Psoas muscle (tissue), 8 donors: ENCODE data around the gene WDR59. TPM values are rescaled to one million over a fixed set of nuclear protein-coding genes. Genes with fewer than 3 reads are reported as not detected.

Experiments used
- ATAC-seq, 4 donors: fragments of 200-7000 bp; cut with Tn5 transposase; one replicate each; pipeline ENCODE4 v1.9.1; 2020; ENCODE audit warnings: moderate library complexity in 3 of 4, mild to moderate bottlenecking in 2 of 4
- DNase-seq, 2 donors: peaks; one replicate each; pipeline ENCODE4 v3.0.0-alpha.2; 2020
- H3K27ac ChIP-seq: fragments of 200-600 bp; one replicate; pipeline ENCODE4 v1.8.0; 2022
- H3K27me3 ChIP-seq, 3 donors: fragments of 200-600 bp in 1 of 3; one replicate each; pipeline versions ENCODE4 v1.6.1 to v1.8.0; 2013 to 2022; ENCODE audit warnings: low read length in 2 of 3, mild to moderate bottlenecking in 2 of 3, moderate library complexity in 1 of 3; ENCODE audit not compliant: insufficient read depth in 3 of 3
- H3K36me3 ChIP-seq, 2 donors: fragments of 200-600 bp in 1 of 2; one replicate each; pipeline versions ENCODE4 v1.6.1 to v1.8.0; 2013 to 2022; ENCODE audit warnings: low read depth in 1 of 2, mild to moderate bottlenecking in 1 of 2, moderate library complexity in 1 of 2; ENCODE audit not compliant: insufficient read depth in 1 of 2
- H3K4me1 ChIP-seq: fragments of 200-600 bp; one replicate; pipeline ENCODE4 v1.8.0; 2022
- H3K4me3 ChIP-seq: fragments of 200-600 bp; one replicate; pipeline ENCODE4 v1.8.0; 2022; ENCODE audit warnings: mild to moderate bottlenecking
- H3K9me3 ChIP-seq: fragments of 200-600 bp; one replicate; pipeline ENCODE4 v1.8.0; 2022
- WGBS, 3 donors: extraction: QIAGEN DNeasy Blood & Tissue Kit; methylation state at CpG; one replicate each; pipeline versions ENCODE4 v1.1.6 to v1.1.7; 2013; 5-methylcytosine and 5-hydroxymethylcytosine counted together
- intact Hi-C, 2 donors: fragments of 100-400 bp; cut with DNase I; formaldehyde crosslinking; loops; one replicate each; pipeline versions ENCODE4 v1.11.0 to v1.14.2; 2022
- polyA plus RNA-seq, 3 donors: library from polyadenylated mRNA; stranded (reverse); fragments of 200-250 nt; gene quantifications; one replicate each; pipeline ENCODE4 v1.2.3, GENCODE V29; 2013
- total RNA-seq, 4 donors: library from RNA; stranded (reverse); fragmentation: NEBNext Ultra II Directional in 2 of 4; extraction: Animal tissue kit (Norgen Biotek cat#: 25700) in 2 of 4; gene quantifications; one replicate each; pipeline versions ENCODE4 v1.2.1 to v1.2.4, GENCODE V29; 2021 to 2023
- TF ChIP-seq, protein P1 (sequence below): fragments of 200-600 bp; IDR thresholded peaks from one replicate; pipeline ENCODE4 v1.8.0; 2022; ENCODE audit warnings: antibody characterized with exemption
- donor health status: healthy with polysubstance abuse.
- donor health status: DM: no; HTN: no; CAD: no; lungs with moderate emphysema.
- donor health status: Bipolar disorder and iron deficiency.
- donor health status: healthy.
- donor health status: DM: yes; HTN: yes; CAD: no.
- donor health status: DM: no; HTN: no; CAD: no.
- donor health status: DM: no; HTN: no; CAD: no.
- donor health status: DM: yes; HTN: yes; CAD: no.

WDR59 gene
- total and polyA plus RNA-seq, 7 donors, result 12.0 to 48.2 (median 30.6) TPM

DNA sequence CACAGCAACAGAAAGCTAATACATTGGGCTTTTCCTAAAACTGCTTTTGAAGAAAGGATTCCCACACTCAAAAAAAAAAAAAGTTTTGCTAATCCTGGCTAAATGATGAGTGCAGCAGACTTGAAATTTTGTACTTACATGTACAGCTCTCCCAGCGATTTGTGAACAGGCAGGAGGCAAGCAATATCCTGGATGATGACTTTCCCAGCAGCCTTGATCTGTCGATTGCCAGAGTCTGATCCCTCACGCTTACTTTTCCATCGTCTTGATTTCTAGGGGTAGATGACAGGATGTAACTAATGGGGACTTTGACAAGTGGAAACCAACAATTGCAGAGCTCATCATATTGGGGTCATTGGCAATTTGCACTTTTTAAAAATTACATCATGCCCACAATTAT lies 91.4 kb downstream of the WDR59 start:
- ATAC-seq (no peak), DNase-seq (no peak)
- Histone ChIP-seq H3K4me3 (no peak overlapping the region), H3K27ac (no peak overlapping the region), H3K27me3 (no peaks in the 10 kb centered on the region), H3K4me1 (no peaks in the 10 kb centered on the region), H3K9me3 (no peaks in the 10 kb centered on the region), H3K36me3 (peaks cover 14 to 90% of the 10 kb centered on the region in 2 donors)
- intact Hi-C loops, result no loop called here
- WGBS, 3 donors, result 75 to 82% (median 80%) methylated on average over 4 of the region's 4 CpGs
- TF ChIP-seq, protein P1, sequence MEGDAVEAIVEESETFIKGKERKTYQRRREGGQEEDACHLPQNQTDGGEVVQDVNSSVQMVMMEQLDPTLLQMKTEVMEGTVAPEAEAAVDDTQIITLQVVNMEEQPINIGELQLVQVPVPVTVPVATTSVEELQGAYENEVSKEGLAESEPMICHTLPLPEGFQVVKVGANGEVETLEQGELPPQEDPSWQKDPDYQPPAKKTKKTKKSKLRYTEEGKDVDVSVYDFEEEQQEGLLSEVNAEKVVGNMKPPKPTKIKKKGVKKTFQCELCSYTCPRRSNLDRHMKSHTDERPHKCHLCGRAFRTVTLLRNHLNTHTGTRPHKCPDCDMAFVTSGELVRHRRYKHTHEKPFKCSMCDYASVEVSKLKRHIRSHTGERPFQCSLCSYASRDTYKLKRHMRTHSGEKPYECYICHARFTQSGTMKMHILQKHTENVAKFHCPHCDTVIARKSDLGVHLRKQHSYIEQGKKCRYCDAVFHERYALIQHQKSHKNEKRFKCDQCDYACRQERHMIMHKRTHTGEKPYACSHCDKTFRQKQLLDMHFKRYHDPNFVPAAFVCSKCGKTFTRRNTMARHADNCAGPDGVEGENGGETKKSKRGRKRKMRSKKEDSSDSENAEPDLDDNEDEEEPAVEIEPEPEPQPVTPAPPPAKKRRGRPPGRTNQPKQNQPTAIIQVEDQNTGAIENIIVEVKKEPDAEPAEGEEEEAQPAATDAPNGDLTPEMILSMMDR, result no peak

DNA sequence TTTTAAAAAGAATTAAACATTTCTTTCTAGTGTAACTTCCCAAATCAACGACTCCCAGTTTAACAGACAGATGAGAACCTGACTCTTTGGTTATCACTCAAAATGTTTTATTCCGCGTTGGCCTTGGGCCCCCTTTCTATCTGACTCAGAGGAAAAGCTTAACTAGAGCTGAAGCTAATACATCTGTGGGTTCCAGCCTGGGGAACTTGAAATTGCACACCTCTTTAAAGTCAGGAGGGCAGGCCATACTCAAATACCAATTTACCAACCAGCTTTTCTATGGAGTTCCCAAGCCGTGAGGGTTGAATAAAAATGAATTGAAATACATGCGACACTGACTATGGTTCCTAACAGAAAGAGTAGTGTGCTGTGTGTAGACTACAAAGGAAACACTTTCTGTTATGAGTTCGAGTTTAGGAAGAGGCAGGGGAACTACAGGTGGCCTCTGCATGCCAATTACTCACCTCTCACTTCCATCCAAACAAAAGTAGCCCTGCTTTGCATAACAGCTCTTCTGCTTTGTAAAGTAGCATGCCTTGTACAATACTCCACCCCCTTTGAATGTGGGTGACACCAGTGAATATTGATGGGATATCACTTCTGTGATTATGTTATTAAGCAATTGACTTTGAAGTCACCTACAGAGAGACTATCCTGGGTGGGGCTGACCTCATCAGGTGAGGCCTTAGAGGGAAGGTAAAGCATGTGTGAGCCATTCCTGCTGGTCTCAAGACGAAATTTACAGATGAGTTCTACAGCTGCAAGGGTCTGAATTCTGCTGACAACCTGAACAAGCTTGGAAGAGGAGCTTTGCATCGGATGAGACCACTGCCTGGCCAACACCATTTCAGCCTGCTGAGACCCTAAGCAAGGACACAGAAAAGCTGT lies 92.1 kb downstream of the WDR59 start:
- H3K27ac ChIP-seq, result no peak overlapping the region
- no peak for DNase-seq
- no peaks in the 10 kb centered on the region for H3K27me3 ChIP-seq
- no peaks in the 10 kb centered on the region for H3K4me1 ChIP-seq
- ATAC-seq, result no peak
- 79 to 89% (median 86%) methylated on average over 8 of the region's 8 CpGs for WGBS, 3 donors
- intact Hi-C loops, result no loop called here
- no peak overlapping the region for H3K4me3 ChIP-seq
- no peaks in the 10 kb centered on the region for H3K9me3 ChIP-seq
- TF ChIP-seq, protein P1, result no peak
- peaks cover 17 to 90% of the 10 kb centered on the region in 2 donors for H3K36me3 ChIP-seq

DNA sequence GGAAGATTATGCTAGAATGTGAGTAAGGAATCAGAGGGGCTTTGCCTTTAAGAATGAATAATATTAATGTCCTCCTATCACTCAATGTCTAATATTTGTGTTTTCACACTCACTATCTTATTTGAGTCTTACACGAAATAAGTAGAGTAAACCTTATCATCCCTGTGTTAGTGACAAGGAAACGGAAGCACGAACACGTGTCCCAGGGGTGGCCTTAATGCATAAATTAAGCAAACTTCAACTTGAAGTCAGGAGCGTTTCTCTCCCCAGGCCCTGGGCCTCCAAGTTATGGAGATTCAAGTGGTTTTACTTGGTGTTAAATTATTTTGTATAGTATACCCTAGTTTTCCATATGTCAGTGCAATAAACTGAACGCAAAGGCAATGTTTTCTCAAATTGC lies 96.0 kb downstream of the WDR59 start:
- no peaks in the 10 kb centered on the region for H3K9me3 ChIP-seq
- H3K27me3 ChIP-seq, result no peaks in the 10 kb centered on the region
- intact Hi-C loops, result no loop called here
- DNase-seq (no peak), ATAC-seq (no peak)
- no peaks in the 10 kb centered on the region for H3K4me1 ChIP-seq
- no peak overlapping the region for H3K4me3 ChIP-seq
- 92 to 94% (median 94%) methylated on average over 6 of the region's 6 CpGs for WGBS, 3 donors
- TF ChIP-seq, protein P1, result no peak
- H3K36me3 ChIP-seq, result peaks cover 22 to 100% of the 10 kb centered on the region in 2 donors
- no peak overlapping the region for H3K27ac ChIP-seq

DNA sequence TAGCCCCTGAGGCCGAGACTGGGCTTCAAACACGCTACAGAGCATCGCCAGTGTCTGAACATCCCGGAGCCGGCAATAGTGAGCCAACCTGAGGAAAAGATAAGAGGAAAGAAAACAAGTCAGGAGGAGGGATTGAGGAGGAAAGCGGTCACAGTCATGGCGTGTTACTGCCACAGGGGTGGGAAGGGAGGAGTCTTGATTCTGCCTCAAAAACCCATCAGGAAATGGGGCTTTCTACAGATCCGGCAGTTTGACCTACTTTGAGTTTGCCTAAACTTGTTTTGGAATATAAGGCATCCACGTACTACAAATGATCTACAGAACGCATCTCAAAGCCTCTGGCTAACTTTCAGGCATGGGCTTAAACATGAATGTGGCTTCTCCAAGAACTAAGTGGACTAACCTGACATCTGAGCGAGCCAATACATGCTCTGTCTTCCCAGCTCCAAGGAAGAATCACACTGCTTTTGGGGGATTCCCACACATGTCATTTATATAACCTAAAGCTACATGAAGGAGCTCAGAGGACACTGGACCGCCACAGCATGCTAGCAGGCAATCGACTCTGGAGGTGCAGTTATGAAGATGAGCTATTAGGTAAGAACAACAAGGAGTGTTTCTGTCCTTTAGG lies 96.6 kb downstream of the WDR59 start:
- DNase-seq (no peak), ATAC-seq (no peak)
- H3K27me3 ChIP-seq, result no peaks in the 10 kb centered on the region
- intact Hi-C loops, result no loop called here
- no peaks in the 10 kb centered on the region for H3K9me3 ChIP-seq
- H3K36me3 ChIP-seq, result peaks cover 21 to 100% of the 10 kb centered on the region in 2 donors
- no peak overlapping the region for H3K27ac ChIP-seq
- no peaks in the 10 kb centered on the region for H3K4me1 ChIP-seq
- 93 to 96% (median 93%) methylated on average over 13 of the region's 13 CpGs for WGBS, 3 donors
- H3K4me3 ChIP-seq, result no peak overlapping the region
- TF ChIP-seq, protein P1, result no peak
